Left ventricle myocardium inferior (tissue), 1 donor: Measurements from ENCODE around the gene PTPRN2. TPM values are rescaled to one million over a fixed set of nuclear protein-coding genes. Genes with fewer than 3 reads are reported as not detected.
"Not testable (repeated sequence)": the region's sequence is repeated elsewhere in the genome, so short reads cannot be mapped to it uniquely, and the experiment has no call there.

Source experiments
- DNase-seq: peaks from one replicate; pipeline ENCODE4 v3.0.0-alpha.2; 2020
- H3K27ac ChIP-seq: fragments of 200-600 bp; replicated peaks from 2 replicates; pipeline ENCODE4 v1.8.0; 2021
- H3K27me3 ChIP-seq: fragments of 200-600 bp; 2 replicates; pipeline ENCODE4 v1.8.0; 2021; ENCODE audit warnings: low read depth
- H3K36me3 ChIP-seq: fragments of 200-600 bp; 2 replicates; pipeline ENCODE4 v1.8.0; 2021
- H3K4me1 ChIP-seq: fragments of 200-600 bp; 2 replicates; pipeline ENCODE4 v1.8.0; 2021
- H3K4me3 ChIP-seq: fragments of 200-600 bp; 2 replicates; pipeline ENCODE4 v1.8.0; 2021; ENCODE audit warnings: mild to moderate bottlenecking, moderate library complexity
- H3K9me3 ChIP-seq: fragments of 200-600 bp; replicated peaks from 2 replicates; pipeline ENCODE4 v1.8.0; 2021
- intact Hi-C: fragments of 100-400 bp; cut with micrococcal nuclease; formaldehyde crosslinking; loops from one replicate; pipeline ENCODE4 v1.11.0; 2022
- total RNA-seq: library from RNA; stranded (reverse); fragmentation: NEBNext Ultra II Directional; extraction: Animal tissue kit (Norgen Biotek cat#: 25700); gene quantifications from one replicate; pipeline ENCODE4 v1.2.1, GENCODE V29; 2021
- TF ChIP-seq, protein P1 (sequence below): fragments of 200-600 bp; IDR thresholded peaks from 2 replicates; pipeline ENCODE4 v1.8.0; 2021; ENCODE audit warnings: antibody characterized with exemption, mild to moderate bottlenecking, borderline replicate concordance
- donor health status: DM: no; HTN: yes; CAD: no; lungs with severe emphysema.

PTPRN2 gene
- total RNA-seq, 1 donor from 2014 or later, result 1.3 TPM

DNA sequence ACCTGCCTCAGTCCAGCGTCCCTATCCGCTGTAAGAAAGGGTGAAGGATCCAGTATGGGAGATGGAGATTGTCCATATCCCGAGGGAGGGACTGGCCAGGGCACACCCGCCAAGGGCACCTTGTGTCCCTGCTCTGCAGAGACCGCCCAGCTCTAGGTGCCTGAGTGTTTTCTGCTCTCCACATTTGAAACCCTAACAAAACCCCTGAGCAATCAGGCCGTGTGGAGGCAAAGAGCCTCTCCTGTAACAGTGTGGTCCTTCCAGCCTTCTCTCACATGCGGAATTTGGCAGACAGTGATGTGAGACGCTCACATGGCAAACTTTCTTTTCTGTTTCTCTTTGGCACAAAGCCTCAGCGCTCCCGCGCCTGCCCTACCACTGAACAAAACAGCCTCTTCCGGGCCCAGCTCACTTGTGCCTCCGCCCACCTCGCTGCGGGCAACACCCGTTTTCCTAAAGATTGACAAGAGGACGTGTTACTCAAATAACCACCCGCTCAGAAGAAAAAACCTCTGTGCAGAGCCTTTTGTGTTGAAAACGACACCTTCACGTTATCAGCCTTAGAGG lies 736.0 kb downstream of the PTPRN2 start:
- Histone ChIP-seq H3K4me3 (peak overlapping the region; percentile 34), H3K9me3 (no peaks in the 10 kb centered on the region), H3K36me3 (no peaks in the 10 kb centered on the region), H3K4me1 (peaks cover 9% of the 10 kb centered on the region), H3K27ac (peak overlapping the region; percentile 11), H3K27me3 (peaks cover 48% of the 10 kb centered on the region)
- intact Hi-C loops, result no loop called here
- TF ChIP-seq, protein P1, sequence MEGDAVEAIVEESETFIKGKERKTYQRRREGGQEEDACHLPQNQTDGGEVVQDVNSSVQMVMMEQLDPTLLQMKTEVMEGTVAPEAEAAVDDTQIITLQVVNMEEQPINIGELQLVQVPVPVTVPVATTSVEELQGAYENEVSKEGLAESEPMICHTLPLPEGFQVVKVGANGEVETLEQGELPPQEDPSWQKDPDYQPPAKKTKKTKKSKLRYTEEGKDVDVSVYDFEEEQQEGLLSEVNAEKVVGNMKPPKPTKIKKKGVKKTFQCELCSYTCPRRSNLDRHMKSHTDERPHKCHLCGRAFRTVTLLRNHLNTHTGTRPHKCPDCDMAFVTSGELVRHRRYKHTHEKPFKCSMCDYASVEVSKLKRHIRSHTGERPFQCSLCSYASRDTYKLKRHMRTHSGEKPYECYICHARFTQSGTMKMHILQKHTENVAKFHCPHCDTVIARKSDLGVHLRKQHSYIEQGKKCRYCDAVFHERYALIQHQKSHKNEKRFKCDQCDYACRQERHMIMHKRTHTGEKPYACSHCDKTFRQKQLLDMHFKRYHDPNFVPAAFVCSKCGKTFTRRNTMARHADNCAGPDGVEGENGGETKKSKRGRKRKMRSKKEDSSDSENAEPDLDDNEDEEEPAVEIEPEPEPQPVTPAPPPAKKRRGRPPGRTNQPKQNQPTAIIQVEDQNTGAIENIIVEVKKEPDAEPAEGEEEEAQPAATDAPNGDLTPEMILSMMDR, result no peak
- DNase-seq, result peak; percentile 67

DNA sequence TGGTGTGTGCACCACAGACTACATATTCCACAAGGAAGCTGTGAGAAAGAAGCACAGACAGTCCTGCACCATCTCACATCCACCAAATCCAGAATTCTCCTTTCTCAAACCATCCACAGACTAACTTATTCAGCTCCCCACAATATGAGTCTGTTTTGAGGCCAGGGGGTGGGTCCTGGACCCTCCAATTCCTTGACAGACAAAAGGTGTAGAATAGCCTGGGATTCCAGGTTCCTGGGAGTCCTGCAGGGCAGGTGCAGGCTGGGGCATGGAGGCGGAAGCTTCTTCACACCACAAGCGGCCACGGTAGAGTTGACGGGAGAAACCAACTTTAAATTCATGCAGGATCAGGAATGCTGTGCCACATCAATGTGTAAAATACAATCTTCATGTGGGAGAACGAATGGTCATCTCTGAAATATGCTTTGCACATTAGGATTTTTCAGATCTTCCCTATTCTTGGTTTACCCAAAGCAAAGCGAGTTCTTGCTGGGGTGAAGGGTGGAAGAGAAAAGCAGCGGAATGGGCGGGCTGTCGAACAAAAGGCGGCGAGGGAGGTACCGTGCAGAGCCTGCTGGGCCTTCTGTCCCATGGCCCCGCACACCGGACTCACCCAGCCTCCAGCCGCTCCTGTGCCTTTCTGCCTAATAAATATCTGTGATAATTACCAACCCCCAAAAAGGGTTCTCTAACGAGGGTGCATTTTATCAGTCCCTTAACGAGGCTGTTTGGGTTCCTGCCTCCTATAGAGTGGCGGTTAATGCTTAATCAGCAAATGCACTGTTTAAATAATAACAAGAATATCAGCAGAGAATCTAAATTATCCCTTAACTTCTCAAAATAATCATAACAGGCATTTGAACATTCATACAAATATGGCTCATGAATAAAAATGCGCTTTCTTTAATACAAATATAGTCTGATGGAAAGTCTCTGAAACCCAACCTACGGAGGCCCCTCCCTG lies 736.9 kb downstream of the PTPRN2 start:
- intact Hi-C loops, result no loop called here
- H3K9me3 ChIP-seq, result no peaks in the 10 kb centered on the region
- TF ChIP-seq, protein P1, result no peak
- H3K27ac ChIP-seq, result no peak overlapping the region
- no peak overlapping the region for H3K4me3 ChIP-seq
- H3K4me1 ChIP-seq, result peaks cover 9% of the 10 kb centered on the region
- peaks cover 54% of the 10 kb centered on the region for H3K27me3 ChIP-seq
- no peaks in the 10 kb centered on the region for H3K36me3 ChIP-seq
- no peak for DNase-seq

- Histone ChIP-seq H3K27ac (no peak overlapping the region), H3K4me1 (peaks cover 9% of the 10 kb centered on the region), H3K27me3 (peaks cover 64% of the 10 kb centered on the region), H3K36me3 (no peaks in the 10 kb centered on the region), H3K9me3 (no peaks in the 10 kb centered on the region), H3K4me3 (no peak overlapping the region)
- TF ChIP-seq, protein P1, result no peak
- no peak for DNase-seq
- intact Hi-C loops, result no loop called here
Measured at GRCh38 chr7:157849726-157850125, 737.9 kb downstream of the PTPRN2 start.

GRCh38 chr7:157849341-157849596 lies 738.4 kb downstream of the PTPRN2 start:
- Histone ChIP-seq H3K36me3 (no peaks in the 10 kb centered on the region), H3K27me3 (peaks cover 69% of the 10 kb centered on the region), H3K27ac (no peak overlapping the region), H3K4me1 (peaks cover 9% of the 10 kb centered on the region), H3K4me3 (no peak overlapping the region), H3K9me3 (no peaks in the 10 kb centered on the region)
- intact Hi-C loops, result no loop called here
- TF ChIP-seq, protein P1, result no peak
- no peak for DNase-seq

- H3K36me3 ChIP-seq, result no peaks in the 10 kb centered on the region
- intact Hi-C loops, result no loop called here
- H3K4me3 ChIP-seq, result no peak overlapping the region
- H3K27ac ChIP-seq, result no peak overlapping the region
- TF ChIP-seq, protein P1, result no peak
- no peaks in the 10 kb centered on the region for H3K9me3 ChIP-seq
- no peak for DNase-seq
- peaks cover 74% of the 10 kb centered on the region for H3K27me3 ChIP-seq
- peaks cover 9% of the 10 kb centered on the region for H3K4me1 ChIP-seq
Measured at GRCh38 chr7:157848508-157849340, 738.9 kb downstream of the PTPRN2 start.

DNA sequence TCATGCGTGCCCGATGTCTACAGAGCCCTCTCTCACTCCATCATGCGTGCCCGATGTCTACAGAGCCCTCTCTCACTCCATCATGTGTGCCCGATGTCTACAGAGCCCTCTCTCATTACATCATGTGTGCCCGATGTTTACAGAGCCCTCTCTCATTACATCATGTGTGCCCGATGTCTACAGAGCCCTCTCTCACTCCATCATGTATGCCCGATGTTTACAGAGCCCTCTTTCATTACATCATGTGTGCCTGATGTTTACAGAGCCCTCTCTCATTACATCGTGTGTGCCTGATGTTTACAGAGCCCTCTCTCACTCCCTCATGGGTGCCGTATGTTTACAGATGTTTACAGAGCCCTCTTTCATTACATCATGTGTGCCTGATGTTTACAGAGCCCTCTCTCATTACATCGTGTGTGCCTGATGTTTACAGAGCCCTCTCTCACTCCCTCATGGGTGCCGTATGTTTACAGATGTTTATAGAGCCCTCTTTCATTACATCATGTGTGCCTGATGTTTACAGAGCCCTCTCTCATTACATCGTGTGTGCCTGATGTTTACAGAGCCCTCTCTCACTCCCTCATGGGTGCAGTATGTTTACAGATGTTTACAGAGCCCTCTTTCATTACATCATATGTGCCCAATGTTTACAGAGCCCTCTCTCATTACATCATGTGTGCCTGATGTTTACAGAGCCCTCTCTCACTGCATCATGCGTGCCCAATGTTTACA lies 739.7 kb downstream of the PTPRN2 start:
- H3K27ac ChIP-seq, H3K4me1 ChIP-seq, H3K4me3 ChIP-seq, intact Hi-C loops, DNase-seq, H3K36me3 ChIP-seq, H3K9me3 ChIP-seq: not testable (repeated sequence)
- H3K27me3 ChIP-seq, result peaks cover 80% of the 10 kb centered on the region

GRCh38 chr7:157846746-157847145 lies 740.9 kb downstream of the PTPRN2 start:
- H3K27me3 ChIP-seq, result peaks cover 80% of the 10 kb centered on the region
- intact Hi-C loops, H3K27ac ChIP-seq, H3K4me3 ChIP-seq, DNase-seq, H3K9me3 ChIP-seq, H3K4me1 ChIP-seq, H3K36me3 ChIP-seq: not testable (repeated sequence)
